ENCODE results near the gene NACAD. TPM values are rescaled to one million over a fixed set of nuclear protein-coding genes. Genes with fewer than 3 reads are reported as not detected.

The NACAD gene
- total RNA-seq, 1 donor from 2014 or later: 0.68 TPM

DNA sequence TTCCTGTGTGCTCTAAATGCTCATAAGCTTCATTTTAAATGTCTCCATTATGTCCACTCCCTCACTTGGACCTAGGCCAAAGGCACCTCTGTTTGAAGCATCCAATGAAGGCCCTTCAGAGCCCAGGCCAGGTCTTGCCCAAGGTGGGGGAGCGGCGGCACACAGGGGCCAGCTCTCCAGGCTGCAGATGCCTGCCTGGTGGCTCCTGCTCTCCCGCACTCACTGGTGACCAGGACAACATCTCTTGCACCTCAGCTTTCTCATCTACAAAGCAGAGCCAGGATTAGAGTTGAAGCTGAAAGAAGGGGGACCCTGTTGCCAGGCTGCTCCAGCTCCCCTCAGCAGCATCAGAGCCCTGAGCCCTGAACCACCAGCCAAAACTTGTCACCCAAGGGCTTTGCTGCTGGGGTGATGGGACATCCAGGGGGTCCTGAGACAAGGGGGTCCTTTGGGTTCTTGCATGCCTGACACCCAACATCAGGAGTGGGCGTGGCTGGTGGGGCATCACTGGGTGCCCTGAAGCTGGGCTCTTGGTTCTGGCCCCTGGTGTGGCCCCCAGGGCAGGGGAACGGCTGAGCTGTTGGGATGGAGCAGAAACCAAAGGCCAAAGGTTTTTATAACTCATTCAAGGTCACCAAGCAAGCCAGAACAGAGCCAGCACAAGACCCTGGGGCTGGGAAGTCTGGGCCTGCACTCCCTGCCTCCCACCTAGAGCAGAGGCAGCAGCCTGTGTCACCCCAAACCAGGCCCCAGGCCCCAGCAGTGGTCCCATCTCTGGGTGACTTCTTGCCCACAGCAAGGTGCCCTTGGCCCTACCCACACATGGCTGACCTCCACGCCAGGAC lies 1.2 kb downstream of the NACAD start:
- DNase-seq: no peak

DNA sequence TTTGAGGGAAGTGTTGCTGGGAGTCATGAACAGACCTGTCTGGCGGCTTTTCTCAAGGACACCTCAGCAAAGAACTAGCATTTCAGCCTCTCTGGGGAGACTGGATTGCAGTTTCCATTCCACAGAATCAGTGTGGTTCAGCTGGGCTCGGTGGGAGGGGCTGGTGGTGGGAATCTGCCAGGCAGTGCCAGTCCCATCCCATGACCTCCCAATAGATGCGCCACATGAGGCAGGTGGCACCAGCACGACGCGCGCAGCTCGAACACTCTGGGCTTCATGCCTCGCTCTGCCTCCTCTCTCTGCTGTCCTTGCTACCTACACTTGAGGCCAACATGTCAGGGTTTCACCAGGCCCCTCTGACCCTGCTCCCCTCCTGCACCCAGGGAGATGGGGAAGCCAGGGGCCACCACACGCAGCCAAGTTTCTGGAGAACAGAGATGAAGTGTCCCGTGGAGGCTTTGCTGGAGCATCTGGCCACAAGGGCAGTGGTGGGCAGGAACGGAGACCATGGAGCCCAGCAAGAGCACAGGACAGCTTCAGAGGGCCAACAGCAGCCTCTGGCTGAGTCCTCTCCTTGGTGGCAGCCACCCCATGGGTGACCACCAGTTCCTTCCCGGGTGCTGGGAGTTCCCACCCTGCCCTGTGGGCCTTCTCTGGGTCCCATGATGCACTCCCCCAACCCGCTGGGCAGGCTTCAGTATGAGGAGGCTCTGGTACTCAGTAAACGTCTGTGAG lies 2.3 kb downstream of the NACAD start:
- DNase-seq: no peak

DNA sequence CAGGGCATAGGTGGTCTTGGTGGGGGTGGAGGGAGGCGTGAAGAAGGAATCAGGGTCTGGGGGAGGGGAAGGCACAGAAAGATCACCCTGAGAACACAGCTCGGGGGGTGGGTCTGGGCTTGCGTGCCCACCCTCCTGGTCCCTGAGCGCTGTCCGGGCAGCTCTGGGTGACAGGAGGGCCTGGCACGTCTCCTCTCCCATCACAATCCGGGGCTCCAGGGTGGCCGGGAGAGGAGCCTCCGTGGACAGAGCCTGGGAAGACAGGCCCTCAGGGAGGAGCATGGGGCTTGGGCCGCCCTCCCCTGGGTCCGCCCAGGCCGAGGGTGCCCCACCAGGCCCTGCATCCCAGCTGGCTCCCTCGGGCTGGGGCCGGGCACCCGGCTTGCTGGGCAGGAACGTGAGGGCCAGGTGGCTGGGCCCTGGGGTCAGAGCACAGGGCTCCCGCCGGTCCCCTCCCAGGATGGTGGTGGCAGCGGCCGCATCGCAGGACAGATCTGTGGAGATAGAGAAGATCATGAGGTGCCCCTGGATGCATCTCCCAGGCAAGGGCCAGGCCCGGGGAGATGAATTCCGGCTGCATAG lies 3.1 kb downstream of the NACAD start:
- DNase-seq: no peak

DNA sequence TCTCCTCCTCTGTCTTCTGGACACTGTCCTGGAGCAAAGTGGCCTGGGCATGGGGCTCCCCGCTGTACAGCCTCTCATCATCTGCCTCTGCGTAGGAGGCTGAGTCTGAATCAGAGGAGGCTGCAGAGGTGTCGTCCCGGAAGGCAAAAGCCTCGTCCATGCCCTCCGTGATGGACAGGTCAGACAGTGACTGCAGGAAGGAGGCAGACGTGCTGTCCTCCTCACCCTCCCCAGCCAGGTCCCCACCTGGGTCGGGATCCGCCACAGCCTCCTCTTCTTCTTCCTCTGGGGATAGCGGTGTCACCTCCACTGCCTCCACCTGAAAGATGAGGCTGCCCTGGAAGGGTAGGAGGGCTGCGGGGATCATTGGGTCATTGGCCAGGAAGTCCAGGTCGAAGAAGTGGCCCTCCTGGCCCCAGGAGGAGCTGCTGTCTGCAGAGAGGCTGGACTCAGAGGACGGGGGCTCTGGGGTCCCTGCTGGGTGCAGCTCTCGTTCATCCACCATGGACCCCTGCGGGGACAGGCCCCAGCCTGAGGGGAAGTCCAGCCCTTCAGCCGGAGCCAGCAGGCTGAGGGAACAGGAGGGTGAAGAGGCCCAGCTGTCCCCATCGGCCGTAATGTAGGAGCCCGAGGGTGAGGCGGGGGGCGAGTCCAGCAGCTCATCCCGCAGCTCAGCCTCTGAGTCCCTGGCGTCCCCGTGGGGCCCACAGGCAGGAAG lies 3.7 kb downstream of the NACAD start:
- DNase-seq: no peak

DNA sequence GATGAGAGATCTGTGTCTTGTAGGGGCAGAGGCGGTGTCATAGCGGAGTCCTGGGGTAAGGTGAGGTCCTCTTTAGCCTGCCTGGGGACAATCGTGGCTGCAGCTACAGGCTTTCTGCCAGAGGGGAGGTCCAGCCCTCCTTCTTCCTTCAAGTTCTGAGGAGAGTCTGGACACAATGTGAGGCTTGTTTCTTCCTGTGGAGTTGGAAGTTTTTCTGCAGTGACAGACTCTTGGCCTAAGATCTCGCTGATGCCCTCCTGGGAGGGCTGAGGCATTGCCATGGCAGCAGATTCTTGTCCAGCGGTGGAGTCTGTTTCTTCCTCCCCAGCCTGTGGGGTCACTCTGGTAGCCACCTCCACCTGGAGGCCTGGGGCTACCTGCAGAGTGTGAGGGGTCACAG lies 4.4 kb downstream of the NACAD start:
- no peak for DNase-seq

DNA sequence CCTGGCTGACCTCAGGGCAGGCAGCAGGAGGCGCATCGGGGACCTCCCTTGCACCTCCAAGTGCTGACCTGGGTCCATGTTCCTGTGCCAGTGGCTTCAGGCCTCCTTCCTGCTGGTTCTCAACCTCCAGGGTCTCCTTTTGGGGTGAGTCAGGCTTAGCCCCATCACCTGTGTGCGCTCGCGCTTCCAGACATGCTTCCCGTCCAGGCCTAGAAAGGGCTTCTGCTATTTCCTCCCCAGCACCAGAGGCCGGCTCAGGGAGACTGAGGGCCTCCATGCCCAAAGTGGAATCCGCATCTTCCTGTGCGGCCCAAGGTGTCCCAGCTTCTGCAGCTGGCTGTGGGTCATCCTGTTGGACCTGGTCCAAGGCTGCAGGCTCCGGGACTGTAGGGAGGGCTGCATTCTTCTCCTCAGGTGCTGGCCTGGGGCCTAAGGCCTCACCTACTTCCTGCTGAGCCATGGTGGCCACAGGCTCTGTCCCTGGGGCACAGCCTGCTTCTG lies 5.9 kb downstream of the NACAD start:
- peak; percentile 13 for DNase-seq

DNA sequence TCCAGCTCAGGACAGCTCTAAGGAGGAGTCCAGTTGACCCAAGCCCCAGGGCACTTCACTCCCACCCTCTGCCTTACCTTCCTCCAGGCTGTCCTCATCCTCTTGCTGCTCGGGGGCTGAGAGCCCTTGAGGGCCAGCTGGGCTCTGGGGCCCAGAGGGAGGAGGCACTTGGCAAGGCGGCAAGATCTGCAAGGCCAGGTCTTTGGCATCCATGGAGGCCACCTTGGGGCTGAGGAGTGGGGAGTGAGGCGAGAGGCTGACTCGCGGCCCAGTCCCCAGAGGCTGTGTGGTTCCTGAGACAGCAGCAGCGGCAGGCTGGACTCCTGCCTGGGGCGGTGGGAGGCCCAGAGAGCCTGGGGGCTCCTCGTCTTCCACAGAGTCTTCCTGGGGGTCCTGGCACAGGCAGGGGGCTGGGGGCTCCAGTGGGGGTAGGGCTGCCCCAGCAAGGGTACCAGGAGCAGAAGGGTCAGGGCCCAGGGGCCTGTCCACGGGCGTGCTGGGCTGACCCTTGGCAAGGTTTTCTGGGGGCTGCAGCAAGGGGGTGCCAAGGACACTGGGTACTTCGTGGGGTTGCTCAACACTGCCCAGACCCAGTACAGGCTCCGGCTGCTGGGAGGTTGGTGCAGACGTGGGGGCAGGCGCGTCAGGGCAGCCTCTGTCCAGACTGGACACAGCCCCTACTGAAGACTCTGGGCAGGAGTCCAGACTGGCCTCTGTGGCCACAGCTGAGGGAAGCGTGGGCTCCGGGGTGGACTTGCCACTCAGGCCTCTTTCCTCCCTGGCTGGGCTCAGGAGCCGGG lies 6.5 kb downstream of the NACAD start:
- peak; percentile 23 for DNase-seq

DNA sequence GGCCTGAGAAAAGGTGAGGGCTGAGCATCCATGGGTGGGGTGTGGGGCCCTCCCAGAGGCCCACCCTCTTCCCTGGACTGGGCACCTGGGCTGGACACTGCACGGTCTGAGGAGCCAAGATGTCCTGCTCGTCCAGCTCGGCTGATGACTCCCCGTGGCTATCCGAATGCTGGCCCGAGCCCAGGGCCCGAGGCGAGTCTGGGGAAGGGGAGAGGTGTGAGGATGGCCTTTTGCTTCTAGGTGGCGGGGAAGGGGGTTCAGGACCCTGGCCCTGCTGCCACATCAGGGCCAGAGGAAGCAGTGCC lies 7.1 kb downstream of the NACAD start:
- DNase-seq: no peak

DNA sequence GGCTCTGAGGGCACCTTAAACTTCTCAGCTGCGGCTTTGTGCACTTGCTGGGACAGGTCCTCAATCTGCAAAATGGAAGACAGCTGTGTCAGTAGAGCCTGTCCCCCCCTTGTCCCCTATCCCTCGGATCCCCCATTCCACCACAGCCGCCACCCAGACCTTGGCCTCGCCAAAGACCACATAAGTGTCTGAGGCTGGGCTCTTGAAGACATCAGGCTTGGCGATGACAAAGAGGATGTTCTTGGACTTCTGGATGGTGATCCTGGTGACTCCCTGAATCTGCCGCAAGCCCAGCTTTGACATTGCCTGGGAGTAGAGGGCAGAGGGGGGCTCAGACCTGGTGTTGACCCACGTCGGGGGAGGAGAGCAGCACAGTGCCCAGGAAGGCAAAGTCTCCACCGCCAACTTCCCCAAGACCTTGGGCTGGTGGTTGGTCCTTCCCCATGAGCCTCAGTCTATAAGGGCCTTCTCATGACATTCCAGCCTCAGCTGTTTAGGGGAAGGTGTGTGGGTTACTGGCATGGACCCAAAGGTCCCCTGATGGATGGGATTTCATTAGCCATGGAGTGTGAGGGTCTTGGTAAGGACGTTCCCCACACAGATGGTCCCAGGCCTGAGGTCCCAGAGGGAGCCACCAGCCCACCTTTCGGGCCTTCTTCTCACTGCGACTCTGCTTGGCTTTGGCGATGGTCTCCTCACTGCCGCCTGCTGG lies 7.7 kb downstream of the NACAD start:
- DNase-seq: no peak

DNA sequence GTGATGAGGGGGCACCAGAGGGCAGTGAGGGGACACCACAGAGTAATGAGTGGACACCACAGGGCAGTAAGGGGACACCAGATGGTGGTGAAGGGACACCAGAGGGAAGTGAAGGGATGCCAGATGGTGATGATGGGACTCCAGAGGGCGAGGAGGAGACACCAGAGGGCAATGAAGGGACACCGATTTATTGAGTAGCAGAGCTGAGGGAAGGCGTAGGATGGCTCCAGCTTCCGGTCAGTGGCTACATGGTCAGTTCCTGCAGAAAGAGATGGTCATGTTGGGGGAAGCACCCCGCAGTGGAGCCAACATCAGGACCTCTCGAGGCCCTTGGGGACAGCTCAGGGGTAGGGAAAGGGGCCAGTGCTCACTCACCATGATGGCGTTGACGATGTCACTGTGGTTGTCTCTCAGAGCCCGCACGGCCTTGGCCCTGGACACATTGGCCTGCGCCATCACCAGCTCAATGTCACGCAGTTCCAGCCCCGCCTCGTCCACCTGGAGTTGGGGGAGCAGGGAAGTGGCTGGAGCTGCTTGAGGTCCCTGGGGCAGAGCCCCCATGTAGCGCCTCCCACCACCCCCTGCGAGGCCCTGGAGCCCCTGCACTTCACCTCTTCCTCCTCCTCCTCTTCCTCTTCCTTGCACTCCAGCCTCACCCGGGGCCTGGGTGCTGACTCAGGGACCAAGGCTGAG lies 8.4 kb downstream of the NACAD start:
- DNase-seq: no peak

DNA sequence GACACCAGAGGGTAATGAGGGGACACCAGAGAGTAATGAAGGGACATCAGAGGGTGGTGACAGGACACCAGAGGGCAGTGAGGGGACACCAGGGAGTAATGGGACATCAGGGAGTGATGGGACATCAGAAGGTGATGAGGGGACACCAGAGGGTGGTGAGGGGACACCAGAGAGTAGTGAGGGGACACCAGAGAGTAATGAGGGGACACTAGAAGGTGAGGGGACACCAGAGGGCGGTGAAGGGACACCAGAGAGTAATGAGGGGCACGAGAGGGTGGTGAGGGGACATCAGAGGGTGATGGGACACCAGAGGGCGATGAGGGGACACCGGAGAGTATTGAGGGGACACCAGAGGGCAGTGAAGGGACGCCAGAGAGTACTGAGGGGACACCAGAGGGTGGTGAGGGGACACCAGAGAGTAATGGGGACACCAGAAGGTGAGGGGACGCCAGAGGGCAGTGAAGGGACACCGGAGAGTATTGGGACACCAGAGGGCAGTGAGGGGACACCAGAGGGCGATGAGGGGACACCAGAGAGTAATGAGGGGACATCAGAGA lies 10.6 kb downstream of the NACAD start:
- DNase-seq: no peak

DNA sequence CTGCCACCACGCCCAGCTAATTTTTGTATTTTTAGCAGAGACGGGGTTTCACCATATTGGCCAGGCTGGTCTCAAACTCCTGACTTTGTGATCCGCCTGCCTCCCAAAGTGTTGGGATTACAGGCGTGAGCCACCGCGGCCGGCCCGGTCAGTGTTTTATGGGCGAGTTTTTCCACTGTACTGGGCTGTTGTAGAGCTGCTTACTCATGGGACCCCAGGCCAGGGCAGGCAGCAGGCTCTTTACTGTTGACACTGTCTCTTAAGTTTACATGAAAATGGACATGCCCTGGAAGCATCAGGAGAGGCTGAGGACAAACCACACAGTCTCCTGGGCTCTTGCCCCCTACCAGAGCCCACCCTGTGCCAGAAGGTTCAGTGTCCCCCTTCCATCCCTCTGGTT lies 11.2 kb downstream of the NACAD start:
- DNase-seq: no peak

DNA sequence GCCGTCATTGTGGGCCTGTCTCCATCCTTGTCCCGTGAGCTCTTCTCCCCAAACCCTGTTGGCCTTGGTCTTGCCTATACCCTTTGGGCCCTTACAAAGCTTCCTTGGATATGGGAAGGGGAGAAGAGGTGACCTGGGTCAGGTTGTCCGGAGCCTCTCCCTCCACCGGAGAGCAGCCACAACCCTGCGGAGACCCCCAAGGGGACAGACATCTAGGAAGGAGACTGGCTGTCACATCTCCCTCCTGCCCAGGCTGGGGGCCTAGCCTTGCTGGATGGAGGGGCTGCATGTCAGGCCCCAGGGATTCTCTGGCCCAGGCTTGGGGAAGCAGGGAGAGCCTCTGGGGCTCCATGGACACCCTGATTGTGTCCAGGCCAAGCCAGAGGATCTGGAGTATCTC lies 11.8 kb downstream of the NACAD start:
- no peak for DNase-seq

DNA sequence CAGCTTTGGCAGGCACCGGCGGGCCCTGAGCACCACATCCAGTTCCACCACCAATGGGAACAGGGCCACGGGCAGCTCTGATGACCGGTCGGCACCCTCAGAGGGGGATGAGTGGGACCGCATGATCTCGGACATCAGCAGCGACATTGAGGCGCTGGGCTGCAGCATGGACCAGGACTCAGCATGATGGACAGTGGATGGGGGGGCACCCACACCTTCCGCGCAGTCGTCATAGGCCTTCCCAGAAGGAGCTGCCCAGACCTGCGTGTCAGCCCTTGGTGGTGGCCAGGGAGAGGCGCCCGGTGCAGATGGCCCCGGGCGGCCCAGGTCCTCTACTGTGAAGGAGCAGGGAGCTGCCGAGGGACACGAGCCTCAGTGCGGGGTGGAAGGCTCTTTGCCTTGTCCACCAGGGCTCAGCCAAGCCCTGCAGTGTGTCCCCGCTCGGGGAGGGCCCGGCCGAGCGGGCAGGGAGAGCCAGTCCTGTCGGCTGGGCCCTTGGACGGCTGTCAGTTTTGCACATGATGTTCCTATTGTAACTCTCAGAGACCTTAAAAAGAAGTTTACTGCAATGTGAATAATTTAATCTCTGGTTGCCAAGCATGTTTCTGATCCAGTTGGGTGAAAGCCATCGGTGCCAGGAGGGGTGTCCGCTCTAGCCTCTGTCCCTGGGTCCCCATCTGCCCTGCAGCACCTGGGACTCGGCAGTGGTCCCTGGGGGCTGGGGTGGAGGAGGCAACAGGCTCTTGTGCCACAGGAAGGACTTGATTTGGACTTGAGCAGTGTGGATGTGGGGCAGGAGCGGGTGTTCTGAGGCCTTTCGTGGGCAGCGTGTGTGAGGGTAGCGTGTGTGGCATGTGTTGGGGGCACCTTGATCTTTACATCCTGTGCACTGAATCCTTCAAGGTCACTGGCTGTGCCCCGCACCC lies 12.6 kb downstream of the NACAD start:
- DNase-seq: no peak

DNA sequence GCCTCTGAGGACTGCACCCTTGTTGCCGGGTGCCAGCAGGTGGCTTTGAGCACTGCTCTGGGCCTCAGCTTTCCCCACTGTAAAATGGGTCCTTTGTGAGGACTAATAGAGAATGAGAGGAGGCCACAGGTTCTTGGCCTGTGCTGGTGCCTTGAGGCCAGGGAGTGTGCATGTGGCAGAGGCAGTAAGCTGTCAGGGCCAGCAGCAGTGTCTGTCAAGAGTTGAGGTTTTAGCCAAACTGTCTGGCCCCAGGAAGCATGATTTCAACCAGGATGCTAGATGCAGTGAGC lies 13.5 kb downstream of the NACAD start:
- no peak for DNase-seq

DNA sequence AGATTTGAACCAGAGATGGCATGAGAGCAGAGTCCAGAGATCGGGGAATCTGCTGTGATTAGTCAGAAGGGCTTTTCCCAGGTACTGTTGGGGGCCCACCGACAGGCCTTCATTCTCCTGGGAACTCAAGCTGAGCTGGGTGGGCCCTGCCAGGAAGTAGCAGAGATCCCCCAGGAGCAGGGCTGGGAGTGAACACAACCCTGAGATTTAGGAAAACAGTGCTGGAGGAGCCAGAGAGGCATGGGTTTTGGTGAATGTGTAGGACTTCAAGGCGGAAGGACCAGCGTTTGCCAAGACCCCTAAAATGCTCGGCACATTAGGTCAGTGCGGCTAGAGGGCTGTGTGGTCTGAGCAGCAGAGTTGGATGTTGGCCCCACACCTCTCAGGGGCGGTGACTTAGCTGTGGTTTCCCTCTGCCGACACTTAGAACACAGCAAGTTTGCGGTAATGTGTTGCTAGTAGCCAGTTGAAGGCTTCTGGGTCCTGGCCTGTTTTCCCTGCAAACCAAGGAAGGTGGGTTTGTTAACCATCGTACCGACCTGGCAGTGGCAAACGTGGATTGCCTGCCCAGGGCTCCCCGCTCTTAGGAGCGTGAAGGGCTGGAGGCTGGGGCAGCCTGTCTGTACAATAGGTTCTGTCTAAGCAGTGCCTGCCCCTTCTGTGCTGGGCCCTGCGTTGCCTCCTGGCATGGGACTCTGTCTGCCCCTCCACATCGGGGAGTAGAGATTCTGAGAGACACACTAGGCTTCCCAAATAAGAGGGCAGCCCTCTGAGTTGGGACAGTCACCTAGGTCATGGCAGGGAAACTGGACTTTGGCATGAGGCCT lies 14.0 kb downstream of the NACAD start:
- no peak for DNase-seq

DNA sequence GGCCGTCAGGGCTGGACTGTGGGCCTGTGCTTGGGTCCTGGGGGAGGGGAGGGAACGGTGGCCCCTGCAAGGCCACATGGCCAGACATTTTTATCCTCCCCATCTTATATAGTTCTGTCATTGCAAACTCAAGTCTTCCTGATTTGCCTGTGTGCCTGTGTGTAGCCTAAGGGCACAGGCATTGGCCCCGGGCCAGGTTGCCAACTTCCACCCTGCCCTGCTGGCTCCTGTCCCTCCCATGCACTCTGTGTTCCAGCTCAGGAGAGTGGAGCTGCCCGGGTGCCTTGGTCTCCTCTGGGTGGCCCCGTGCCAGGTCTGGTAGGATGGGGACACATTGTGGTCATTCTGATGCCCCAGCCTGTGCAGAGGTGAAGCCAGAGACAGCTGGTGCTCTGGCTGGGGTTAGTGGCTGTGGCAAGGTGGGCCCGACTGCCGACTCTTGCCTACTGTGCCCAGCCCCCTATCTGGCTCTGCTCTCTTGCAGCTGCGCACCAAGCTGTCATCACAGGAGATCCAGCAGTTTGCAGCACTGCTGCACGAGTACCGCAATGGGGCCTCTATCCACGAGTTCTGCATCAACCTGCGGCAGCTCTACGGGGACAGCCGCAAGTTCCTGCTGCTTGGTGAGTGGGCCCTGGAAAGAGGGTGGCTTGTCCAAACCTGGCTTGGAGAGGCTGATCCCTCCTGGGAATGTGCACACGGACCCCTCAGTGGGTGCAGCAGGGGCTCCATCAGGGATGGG lies 14.8 kb downstream of the NACAD start:
- no peak for DNase-seq

Data from dermis blood vessel endothelial cell (primary cell).